Panc1 (cell line): ENCODE measurements around the gene FBLN7. TPM values are rescaled to one million over a fixed set of nuclear protein-coding genes. Genes with fewer than 3 reads are reported as not detected.

Source experiments
- ATAC-seq: fragments of 200-7000 bp; cut with Tn5 transposase; 2 replicates; pipeline ENCODE4 v1.9.1; 2020; ENCODE audit warnings: mild to moderate bottlenecking, moderate library complexity
- BruUV-seq: library from RNA; stranded (reverse); fragments of 400-500 nt; replicated peaks from 2 replicates; lab custom pipeline; 2021; lab: Mats Ljungman, UMichigan
- CTCF ChIA-PET: fragments of 300-600 bp; sonication (Branson Sonifier 250); formaldehyde crosslinking; loops from one replicate; lab custom pipeline; 2022; ENCODE audit warnings: antibody characterized with exemption; lab: Charles Lee
- POLR2A ChIA-PET: fragments of 300-600 bp; sonication (Branson Sonifier 250); formaldehyde crosslinking; loops from one replicate; lab custom pipeline; 2022; ENCODE audit warnings: antibody characterized with exemption; lab: Charles Lee
- DNase-seq: peaks from one replicate; pipeline ENCODE4 v3.0.0-alpha.2; 2010; ENCODE audit warnings: low read depth, low spot score
- H3K27ac ChIP-seq: 2 replicates; pipeline ENCODE4 v1.5.1; 2011; ENCODE audit warnings: mild to moderate bottlenecking, low read length, inconsistent platforms
- H3K27me3 ChIP-seq: fragments of 200-500 bp; sonication (Bioruptor generic); 2 replicates; pipeline ENCODE4 v1.6.0; 2014; ENCODE audit warnings: low read length, inconsistent platforms; ENCODE audit not compliant: control insufficient read depth, insufficient read depth
- H3K36me3 ChIP-seq: fragments of 200-500 bp; sonication (Bioruptor generic); 2 replicates; pipeline ENCODE4 v1.5.1; 2014; ENCODE audit warnings: inconsistent platforms, mild to moderate bottlenecking, low read length, moderate library complexity; ENCODE audit not compliant: control insufficient read depth, insufficient read depth
- H3K4me1 ChIP-seq: 2 replicates; pipeline ENCODE4 v1.5.1; 2011; ENCODE audit warnings: inconsistent platforms, mild to moderate bottlenecking, low read length, moderate library complexity; ENCODE audit not compliant: control insufficient read depth, insufficient read depth
- H3K4me3 ChIP-seq, 2 experiments: 2 replicates each; pipeline ENCODE4 v1.5.1; 2011 to 2012; ENCODE audit warnings: low read depth in 2 of 2, low read length in 2 of 2, mild to moderate bottlenecking in 2 of 2, inconsistent platforms in 1 of 2, moderate library complexity in 1 of 2
- H3K9me3 ChIP-seq: fragments of 200-500 bp; sonication (Bioruptor generic); 2 replicates; pipeline ENCODE4 v1.5.1; 2014; ENCODE audit warnings: low read depth, mild to moderate bottlenecking, inconsistent platforms, low read length, moderate library complexity; ENCODE audit not compliant: control insufficient read depth, insufficient read depth
- CTCF ChIP-seq: fragments of 450-650 bp; IDR thresholded peaks from 2 replicates; pipeline ENCODE4 v1.5.1; 2017; ENCODE audit warnings: mild to moderate bottlenecking
- POLR2AphosphoS5 ChIP-seq: IDR thresholded peaks from 2 replicates; pipeline ENCODE4 v1.6.1; 2012; ENCODE audit warnings: mild to moderate bottlenecking, low read depth, low read length, moderate library complexity
- SIN3A ChIP-seq: IDR thresholded peaks from 2 replicates; pipeline ENCODE4 v1.6.1; 2012; ENCODE audit warnings: low read depth, mild to moderate bottlenecking, low read length, moderate library complexity, borderline replicate concordance; ENCODE audit not compliant: insufficient read depth
- TCF7L2 ChIP-seq: IDR thresholded peaks from 2 replicates; pipeline ENCODE4 v1.6.1; 2011; ENCODE audit warnings: mild to moderate bottlenecking, low read depth, low read length, inconsistent platforms
- in situ Hi-C: cut with HindIII; loops from 2 replicates; pipeline ENCODE4 v1.10.0; 2016; ENCODE audit warnings: low sequenced_read_pairs, low pct_unique_long_range_greater_than_20kb
- intact Hi-C: fragments of 100-400 bp; cut with micrococcal nuclease; formaldehyde crosslinking; loops from one replicate; pipeline ENCODE4 v1.10.0; 2022; ENCODE audit not compliant: unreplicated experiment
- total RNA-seq: library from RNA; stranded (reverse); gene quantifications from one replicate; pipeline ENCODE4 v1.2.1, GENCODE V29; 2021; ENCODE audit not compliant: unreplicated experiment
- TF ChIP-seq, protein P1 (sequence below), 2 experiments: IDR thresholded peaks; 2 replicates each; pipeline ENCODE4 v1.6.1; 2011 to 2012; ENCODE audit warnings: low read depth in 2 of 2, control low read depth in 1 of 2, low read length in 1 of 2, mild to moderate bottlenecking in 1 of 2, moderate library complexity in 1 of 2; ENCODE audit not compliant: insufficient read depth in 1 of 2

FBLN7 gene
- total RNA-seq, 1 experiment from 2014 or later: 0.95 TPM

GRCh38 chr2:112152476-112153178, 14.4 kb downstream of the FBLN7 start:
- Histone ChIP-seq H3K4me1 (no peaks in the 10 kb centered on the region), H3K36me3 (no peaks in the 10 kb centered on the region), H3K27ac (no peak overlapping the region), H3K4me3 (no peak overlapping the region), H3K27me3 (no peaks in the 10 kb centered on the region), H3K9me3 (no peaks in the 10 kb centered on the region)
- intact Hi-C loops (no loop called here), in situ Hi-C loops (no loop called here)
- ChIA-PET CTCF (no interaction called here), POLR2A (no interaction called here)
- no peak for DNase-seq
- TF ChIP-seq CTCF (no peak), POLR2AphosphoS5 (no peak), SIN3A (no peak), TCF7L2 (no peak)
- TF ChIP-seq, protein P1, sequence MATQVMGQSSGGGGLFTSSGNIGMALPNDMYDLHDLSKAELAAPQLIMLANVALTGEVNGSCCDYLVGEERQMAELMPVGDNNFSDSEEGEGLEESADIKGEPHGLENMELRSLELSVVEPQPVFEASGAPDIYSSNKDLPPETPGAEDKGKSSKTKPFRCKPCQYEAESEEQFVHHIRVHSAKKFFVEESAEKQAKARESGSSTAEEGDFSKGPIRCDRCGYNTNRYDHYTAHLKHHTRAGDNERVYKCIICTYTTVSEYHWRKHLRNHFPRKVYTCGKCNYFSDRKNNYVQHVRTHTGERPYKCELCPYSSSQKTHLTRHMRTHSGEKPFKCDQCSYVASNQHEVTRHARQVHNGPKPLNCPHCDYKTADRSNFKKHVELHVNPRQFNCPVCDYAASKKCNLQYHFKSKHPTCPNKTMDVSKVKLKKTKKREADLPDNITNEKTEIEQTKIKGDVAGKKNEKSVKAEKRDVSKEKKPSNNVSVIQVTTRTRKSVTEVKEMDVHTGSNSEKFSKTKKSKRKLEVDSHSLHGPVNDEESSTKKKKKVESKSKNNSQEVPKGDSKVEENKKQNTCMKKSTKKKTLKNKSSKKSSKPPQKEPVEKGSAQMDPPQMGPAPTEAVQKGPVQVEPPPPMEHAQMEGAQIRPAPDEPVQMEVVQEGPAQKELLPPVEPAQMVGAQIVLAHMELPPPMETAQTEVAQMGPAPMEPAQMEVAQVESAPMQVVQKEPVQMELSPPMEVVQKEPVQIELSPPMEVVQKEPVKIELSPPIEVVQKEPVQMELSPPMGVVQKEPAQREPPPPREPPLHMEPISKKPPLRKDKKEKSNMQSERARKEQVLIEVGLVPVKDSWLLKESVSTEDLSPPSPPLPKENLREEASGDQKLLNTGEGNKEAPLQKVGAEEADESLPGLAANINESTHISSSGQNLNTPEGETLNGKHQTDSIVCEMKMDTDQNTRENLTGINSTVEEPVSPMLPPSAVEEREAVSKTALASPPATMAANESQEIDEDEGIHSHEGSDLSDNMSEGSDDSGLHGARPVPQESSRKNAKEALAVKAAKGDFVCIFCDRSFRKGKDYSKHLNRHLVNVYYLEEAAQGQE (IDR thresholded peaks at IDR 0.05; ENCODE audit: insufficient read depth in 1 of 2, low read depth in 2 of 2, low read length in 1 of 2): no peak
- no TSS peak for BruUV-seq
- ATAC-seq: no peak

DNA sequence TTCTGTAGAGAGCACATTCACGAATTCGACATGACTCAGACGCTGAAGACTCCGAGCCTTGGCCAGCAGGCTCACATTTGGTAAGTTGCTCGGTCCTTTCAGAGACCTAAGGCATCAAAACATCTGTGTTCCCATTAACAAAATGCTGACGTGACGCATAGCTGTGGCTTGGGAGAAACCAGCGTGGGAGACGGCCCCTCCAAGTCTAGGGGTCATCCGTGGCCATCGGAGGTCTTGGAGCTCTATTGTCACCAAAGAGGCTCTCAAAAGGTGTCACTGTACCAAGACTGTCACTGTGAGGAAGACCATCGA, 14.9 kb downstream of the FBLN7 start:
- Histone ChIP-seq H3K4me1 (no peaks in the 10 kb centered on the region), H3K36me3 (no peaks in the 10 kb centered on the region), H3K9me3 (no peaks in the 10 kb centered on the region), H3K27me3 (no peaks in the 10 kb centered on the region), H3K4me3 (no peak overlapping the region), H3K27ac (no peak overlapping the region)
- in situ Hi-C loops: no loop called here
- ATAC-seq (no peak), DNase-seq (no peak)
- ChIA-PET CTCF (no interaction called here), POLR2A (no interaction called here)
- TF ChIP-seq POLR2AphosphoS5 (no peak), CTCF (no peak), SIN3A (no peak), TCF7L2 (no peak)
- TF ChIP-seq, protein P1 (IDR thresholded peaks at IDR 0.05; ENCODE audit: insufficient read depth in 1 of 2, low read depth in 2 of 2, low read length in 1 of 2): no peak
- no TSS peak for BruUV-seq
- intact Hi-C loops: no loop called here
